Uterus (tissue), 2 donors: ENCODE measurements around the gene DHRS1.

Experiments used
- CTCF ChIP-seq, 4 experiments: fragments of 200-600 bp in 2 of 4; fragments of 450-650 bp in 2 of 4; sonication (generic) in 2 of 4; IDR thresholded peaks; one replicate each; pipeline ENCODE4 v1.5.1; 2016 to 2019; ENCODE audit warnings: antibody characterized with exemption in 4 of 4, mild to moderate bottlenecking in 2 of 4, moderate library complexity in 1 of 4
- POLR2A ChIP-seq, 2 donors: fragments of 450-650 bp; IDR thresholded peaks; one replicate each; pipeline ENCODE4 v1.6.1; 2016; ENCODE audit warnings: antibody characterized with exemption in 2 of 2, mild to moderate bottlenecking in 1 of 2, moderate library complexity in 1 of 2

GRCh38 chr14:24313913-24314312 is 14.3 kb upstream of the DHRS1 start:
- TF ChIP-seq CTCF (IDR thresholded peaks at IDR 0.05) (no peak), POLR2A (IDR thresholded peaks at IDR 0.05) (no peak)
